Measurements from ENCODE around the gene TRPM8.
"Not testable (repeated sequence)": the region's sequence is repeated elsewhere in the genome, so short reads cannot be mapped to it uniquely, and the experiment has no call there.

Gene TRPM8

GRCh38 chr2:233938676-233939370, 21.6 kb downstream of the TRPM8 start:
- DNase-seq = no peak

GRCh38 chr2:233940376-233941276, 23.5 kb downstream of the TRPM8 start:
- peak in 1 of 2 experiments; percentile 28 for DNase-seq

GRCh38 chr2:233942731-233943130, 25.6 kb downstream of the TRPM8 start:
- DNase-seq = no peak

GRCh38 chr2:233944269-233944668, 27.1 kb downstream of the TRPM8 start:
- no peak for DNase-seq

GRCh38 chr2:233944722-233945121, 27.5 kb downstream of the TRPM8 start:
- DNase-seq = no peak

- no peak for DNase-seq
These were observed 28.0 kb downstream of the TRPM8 start for GRCh38 chr2:233945146-233945545.

GRCh38 chr2:233950078-233950825, 33.1 kb downstream of the TRPM8 start:
- no peak for DNase-seq

- no peak for DNase-seq
These were observed 35.2 kb downstream of the TRPM8 start for GRCh38 chr2:233952335-233952734.

- DNase-seq = no peak
These were observed 36.1 kb downstream of the TRPM8 start for GRCh38 chr2:233953087-233953801.

GRCh38 chr2:233960203-233960602, 43.0 kb downstream of the TRPM8 start:
- no peak for DNase-seq

- no peak for DNase-seq
These were observed 44.7 kb downstream of the TRPM8 start for GRCh38 chr2:233961905-233962304.

- no peak for DNase-seq
These were observed 47.4 kb downstream of the TRPM8 start for GRCh38 chr2:233964581-233964980.

GRCh38 chr2:233965032-233965603, 47.9 kb downstream of the TRPM8 start:
- DNase-seq = no peak

GRCh38 chr2:233965646-233966045, 48.5 kb downstream of the TRPM8 start:
- DNase-seq = not testable (repeated sequence)

GRCh38 chr2:233966388-233966787, 49.2 kb downstream of the TRPM8 start:
- DNase-seq = no peak

- DNase-seq = no peak
These were observed 50.0 kb downstream of the TRPM8 start for GRCh38 chr2:233967164-233967563.

- DNase-seq = no peak
These were observed 51.4 kb downstream of the TRPM8 start for GRCh38 chr2:233968556-233968955.

GRCh38 chr2:233972460-233972859, 55.3 kb downstream of the TRPM8 start:
- DNase-seq = not testable (repeated sequence)

GRCh38 chr2:233972941-233973575, 55.9 kb downstream of the TRPM8 start:
- no peak for DNase-seq

GRCh38 chr2:233973786-233974185, 56.6 kb downstream of the TRPM8 start:
- DNase-seq = no peak

GRCh38 chr2:233974530-233975071, 57.4 kb downstream of the TRPM8 start:
- no peak for DNase-seq

GRCh38 chr2:233976087-233976486, 58.9 kb downstream of the TRPM8 start:
- no peak for DNase-seq
